Neural cell (in vitro differentiated cells): ENCODE data around the gene EHBP1. TPM values are rescaled to one million over a fixed set of nuclear protein-coding genes. Genes with fewer than 3 reads are reported as not detected.

Experiments
- H2AFZ ChIP-seq: fragments of 200-600, 300-800 bp; sonication (generic), shearing (Covaris generic); 2 replicates; pipeline ENCODE4 v1.6.0; 2014; ENCODE audit warnings: low read depth, mild to moderate bottlenecking, antibody characterized with exemption, low read length, moderate library complexity
- H3F3A ChIP-seq: fragments of 200-600 bp; shearing (Covaris generic); 2 replicates; pipeline ENCODE4 v1.6.1; 2016; ENCODE audit warnings: mild to moderate bottlenecking, moderate library complexity, mixed read lengths, antibody characterized with exemption, low read length; ENCODE audit not compliant: insufficient read depth, poor library complexity, severe bottlenecking
- H3K27ac ChIP-seq: fragments of 200-600, 300-800 bp; sonication (generic), shearing (Covaris generic); 2 replicates; pipeline ENCODE4 v1.5.1; 2014; ENCODE audit warnings: mild to moderate bottlenecking, low read length, moderate library complexity
- H3K27me3 ChIP-seq: fragments of 300-800, 200-600 bp; sonication (generic), shearing (Covaris generic); 2 replicates; pipeline ENCODE4 v1.6.0; 2014; ENCODE audit warnings: mild to moderate bottlenecking, low read depth, low read length, moderate library complexity; ENCODE audit not compliant: insufficient read depth
- H3K36me3 ChIP-seq: fragments of 300-800, 200-600 bp; sonication (generic), shearing (Covaris generic); 2 replicates; pipeline ENCODE4 v1.5.1; 2014; ENCODE audit warnings: mild to moderate bottlenecking, antibody characterized with exemption, low read length, moderate library complexity; ENCODE audit not compliant: insufficient read depth
- H3K4me2 ChIP-seq: fragments of 300-800, 200-600 bp; sonication (generic), shearing (Covaris generic); 2 replicates; pipeline ENCODE4 v1.6.0; 2014; ENCODE audit warnings: mild to moderate bottlenecking, low read length
- H3K4me3 ChIP-seq: fragments of 300-800, 200-600 bp; sonication (generic), shearing (Covaris generic); 2 replicates; pipeline ENCODE4 v1.5.1; 2014; ENCODE audit warnings: mild to moderate bottlenecking, low read length, moderate library complexity
- H3K79me2 ChIP-seq: fragments of 200-600 bp; shearing (Covaris generic); replicated peaks from 2 replicates; pipeline ENCODE4 v1.6.0; 2014; ENCODE audit warnings: mild to moderate bottlenecking, low read length, moderate library complexity; ENCODE audit not compliant: insufficient read depth
- H3K9ac ChIP-seq: fragments of 300-800, 200-600 bp; sonication (generic), shearing (Covaris generic); 2 replicates; pipeline ENCODE4 v1.6.1; 2016; ENCODE audit warnings: mild to moderate bottlenecking, low read length, mixed read lengths
- H3K9me2 ChIP-seq: fragments of 200-600 bp; shearing (Covaris generic); 2 replicates; pipeline ENCODE4 v1.6.1; 2016; ENCODE audit warnings: mild to moderate bottlenecking, low read length, mixed read lengths; ENCODE audit not compliant: insufficient read depth
- H3K9me3 ChIP-seq: fragments of 200-600, 300-800 bp; sonication (generic), shearing (Covaris generic); 2 replicates; pipeline ENCODE4 v1.6.1; 2016; ENCODE audit warnings: mild to moderate bottlenecking, mixed run types, low read length, moderate library complexity, mixed read lengths
- H4K20me1 ChIP-seq: fragments of 200-600 bp; shearing (Covaris generic); 2 replicates; pipeline ENCODE4 v1.6.1; 2016; ENCODE audit warnings: mild to moderate bottlenecking, mixed run types; ENCODE audit not compliant: insufficient read depth
- EP300 ChIP-seq: fragments of 450-650 bp; conservative IDR thresholded peaks from 2 replicates; pipeline ENCODE4 v1.6.1; 2014; ENCODE audit warnings: antibody characterized with exemption, mild to moderate bottlenecking, moderate library complexity; ENCODE audit not compliant: poor library complexity, severe bottlenecking
- EZH2 ChIP-seq: fragments of 200-600, 300-800 bp; shearing (Covaris generic), sonication (generic); IDR thresholded peaks from 2 replicates; pipeline ENCODE4 v1.6.1; 2014; ENCODE audit warnings: antibody characterized with exemption, low read length, borderline replicate concordance, mild to moderate bottlenecking; ENCODE audit not compliant: insufficient read depth, poor library complexity, severe bottlenecking
- MXI1 ChIP-seq: fragments of 450-650 bp; conservative IDR thresholded peaks from 2 replicates; pipeline ENCODE4 v1.6.1; 2014; ENCODE audit warnings: antibody characterized with exemption, mild to moderate bottlenecking; ENCODE audit not compliant: poor library complexity, severe bottlenecking
- POLR2AphosphoS5 ChIP-seq: IDR thresholded peaks from 2 replicates; pipeline ENCODE4 v1.6.1; 2012
- RAD21 ChIP-seq: fragments of 450-650 bp; conservative IDR thresholded peaks from 2 replicates; pipeline ENCODE4 v1.6.1; 2014; ENCODE audit warnings: antibody characterized with exemption, mild to moderate bottlenecking, moderate library complexity
- REST ChIP-seq: IDR thresholded peaks from 2 replicates; pipeline ENCODE4 v1.6.1; 2012; ENCODE audit warnings: borderline replicate concordance
- SMC3 ChIP-seq: fragments of 450-650 bp; conservative IDR thresholded peaks from 2 replicates; pipeline ENCODE4 v1.6.1; 2014; ENCODE audit warnings: antibody characterized with exemption, mild to moderate bottlenecking, moderate library complexity; ENCODE audit not compliant: poor library complexity
- TAF1 ChIP-seq: IDR thresholded peaks from 2 replicates; pipeline ENCODE4 v1.6.1; 2012; ENCODE audit warnings: low read depth
- polyA plus RNA-seq: library from polyadenylated mRNA; depleted of rRNA; stranded (reverse); fragments of >200 nt; gene quantifications from 2 replicates; pipeline ENCODE4 v1.2.3, GENCODE V29; 2014
- TF ChIP-seq, protein P1 (sequence below): fragments of 450-650 bp; IDR thresholded peaks from 2 replicates; pipeline ENCODE4 v1.5.1; 2014; ENCODE audit warnings: antibody characterized with exemption, mild to moderate bottlenecking, moderate library complexity; ENCODE audit not compliant: poor library complexity, severe bottlenecking

The EHBP1 gene
- polyA plus RNA-seq, 1 donor from 2014 or later: 52.6 TPM

DNA sequence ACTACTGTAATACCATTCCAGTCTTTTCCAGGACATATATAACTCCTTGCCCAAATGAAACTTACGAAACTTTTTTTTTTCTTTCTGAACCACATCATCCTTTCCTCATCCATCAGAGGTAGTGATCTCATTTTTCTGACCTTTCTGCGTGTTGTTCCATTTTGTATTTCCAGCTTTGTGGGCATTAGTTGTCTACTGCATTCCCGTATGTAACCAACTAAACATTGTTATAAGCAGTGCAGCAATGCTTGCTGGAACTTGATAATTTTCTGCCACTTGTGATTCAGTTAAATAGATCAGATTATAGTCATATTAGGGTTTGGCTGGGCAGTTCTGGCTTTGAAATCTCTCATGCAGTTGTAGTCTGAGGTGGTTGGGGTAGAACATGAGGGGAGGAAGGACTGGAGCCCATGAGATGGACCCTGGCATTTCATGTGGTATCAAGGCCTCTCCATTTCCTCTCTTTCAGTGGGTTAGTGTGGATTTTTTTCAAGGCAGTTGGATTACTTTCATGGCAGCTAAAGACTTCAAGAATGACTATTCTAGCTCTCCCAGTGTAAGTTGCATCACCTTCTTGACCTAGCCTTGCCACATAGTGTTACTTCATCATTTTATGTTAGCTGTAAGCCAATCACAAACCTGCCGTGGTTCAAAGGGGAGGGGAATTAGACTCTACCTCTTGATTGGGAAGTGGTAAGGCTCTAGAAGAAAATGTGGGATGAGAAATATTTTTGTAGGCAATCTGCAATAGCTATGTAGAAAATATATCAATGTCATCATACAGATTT lies 80.5 kb downstream of the EHBP1 start:
- no peak overlapping the region for H2AFZ ChIP-seq
- H3K4me3 ChIP-seq: no peak overlapping the region
- H3K27me3 ChIP-seq: no peaks in the 10 kb centered on the region
- peaks cover 5% of the 10 kb centered on the region for H3K36me3 ChIP-seq
- H4K20me1 ChIP-seq: no peaks in the 10 kb centered on the region
- H3K4me2 ChIP-seq: no peak overlapping the region
- no peak overlapping the region for H3K27ac ChIP-seq
- H3K9me2 ChIP-seq: no peaks in the 10 kb centered on the region
- H3K9ac ChIP-seq: no peak overlapping the region
- TF ChIP-seq, protein P1, sequence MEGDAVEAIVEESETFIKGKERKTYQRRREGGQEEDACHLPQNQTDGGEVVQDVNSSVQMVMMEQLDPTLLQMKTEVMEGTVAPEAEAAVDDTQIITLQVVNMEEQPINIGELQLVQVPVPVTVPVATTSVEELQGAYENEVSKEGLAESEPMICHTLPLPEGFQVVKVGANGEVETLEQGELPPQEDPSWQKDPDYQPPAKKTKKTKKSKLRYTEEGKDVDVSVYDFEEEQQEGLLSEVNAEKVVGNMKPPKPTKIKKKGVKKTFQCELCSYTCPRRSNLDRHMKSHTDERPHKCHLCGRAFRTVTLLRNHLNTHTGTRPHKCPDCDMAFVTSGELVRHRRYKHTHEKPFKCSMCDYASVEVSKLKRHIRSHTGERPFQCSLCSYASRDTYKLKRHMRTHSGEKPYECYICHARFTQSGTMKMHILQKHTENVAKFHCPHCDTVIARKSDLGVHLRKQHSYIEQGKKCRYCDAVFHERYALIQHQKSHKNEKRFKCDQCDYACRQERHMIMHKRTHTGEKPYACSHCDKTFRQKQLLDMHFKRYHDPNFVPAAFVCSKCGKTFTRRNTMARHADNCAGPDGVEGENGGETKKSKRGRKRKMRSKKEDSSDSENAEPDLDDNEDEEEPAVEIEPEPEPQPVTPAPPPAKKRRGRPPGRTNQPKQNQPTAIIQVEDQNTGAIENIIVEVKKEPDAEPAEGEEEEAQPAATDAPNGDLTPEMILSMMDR: no peak
- TF ChIP-seq RAD21 (no peak), EP300 (no peak), REST (no peak), SMC3 (no peak), POLR2AphosphoS5 (no peak), EZH2 (no peak), MXI1 (no peak), TAF1 (no peak)
- no peaks in the 10 kb centered on the region for H3K79me2 ChIP-seq
- H3K9me3 ChIP-seq: no peaks in the 10 kb centered on the region
- no peaks in the 10 kb centered on the region for H3F3A ChIP-seq

DNA sequence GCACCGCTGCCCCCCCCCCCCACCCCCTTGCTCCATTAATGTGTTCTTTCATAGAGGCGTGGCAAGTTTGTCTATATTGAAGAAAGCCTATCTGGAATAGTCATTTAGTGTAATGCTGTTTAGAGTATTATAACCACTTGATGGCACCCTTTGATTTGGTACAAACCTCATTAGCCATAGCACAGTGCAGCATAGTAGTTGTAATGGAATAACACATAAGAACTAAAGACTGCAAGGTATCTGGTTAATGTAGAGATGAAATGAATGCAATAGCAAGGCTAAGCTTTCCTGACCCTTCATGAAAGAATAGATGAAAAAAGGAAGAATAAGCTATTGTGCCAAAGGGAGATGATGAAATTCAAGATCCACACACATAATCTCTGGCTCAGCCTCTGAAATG lies 81.9 kb downstream of the EHBP1 start:
- H3K27ac ChIP-seq: no peak overlapping the region
- H3K9me3 ChIP-seq: no peaks in the 10 kb centered on the region
- peaks cover 5% of the 10 kb centered on the region for H3K36me3 ChIP-seq
- no peaks in the 10 kb centered on the region for H3F3A ChIP-seq
- no peak overlapping the region for H3K4me3 ChIP-seq
- no peaks in the 10 kb centered on the region for H3K9me2 ChIP-seq
- no peak overlapping the region for H3K9ac ChIP-seq
- H3K79me2 ChIP-seq: no peaks in the 10 kb centered on the region
- H3K4me2 ChIP-seq: no peak overlapping the region
- H4K20me1 ChIP-seq: no peaks in the 10 kb centered on the region
- no peaks in the 10 kb centered on the region for H3K27me3 ChIP-seq
- H2AFZ ChIP-seq: no peak overlapping the region
- TF ChIP-seq REST: no peak
- TF ChIP-seq, protein P1: peak; percentile 65
- peak; percentile 68 for TF ChIP-seq SMC3
- TF ChIP-seq RAD21: peak; percentile 75
